22Rv1 (cell line): ENCODE results near the gene PPRC1.

Experiments
- CTCF ChIP-seq: fragments of 450-650 bp; IDR thresholded peaks from 2 replicates; pipeline ENCODE4 v1.5.1; 2017; ENCODE audit warnings: mild to moderate bottlenecking
- ZFX ChIP-seq: fragments of 450-650 bp; IDR thresholded peaks from 2 replicates; pipeline ENCODE4 v1.6.1; 2017; ENCODE audit warnings: antibody characterized with exemption, borderline replicate concordance

- TF ChIP-seq CTCF (peak; percentile 48), ZFX (no peak)
These were observed 12.5 kb upstream of the PPRC1 start, which contains the start of gene LDB1 for GRCh38 chr10:102120142-102120990.
